Activated T-cell treated with anti-CD3 and anti-CD28 coated beads, Interleukin-2, amount 50 U/mL, for 24 hours (primary cell): ENCODE data around the gene IQCH.

ENCODE experiments used
- DNase-seq: peaks from one replicate; pipeline ENCODE4 v3.0.0-alpha.2; 2020
- H3K27ac Mint-ChIP-seq: 2 replicates; pipeline ENCODE4 v1.8.0; 2020; ENCODE audit warnings: mild to moderate bottlenecking, mixed read lengths
- H3K27me3 Mint-ChIP-seq: 2 replicates; pipeline ENCODE4 v1.8.0; 2020; ENCODE audit warnings: mixed read lengths
- H3K36me3 Mint-ChIP-seq: 2 replicates; pipeline ENCODE4 v1.8.0; 2020; ENCODE audit warnings: low read depth, mixed read lengths
- H3K4me1 Mint-ChIP-seq: 2 replicates; pipeline ENCODE4 v1.8.0; 2020; ENCODE audit warnings: low read depth, mixed read lengths
- H3K4me3 Mint-ChIP-seq: 2 replicates; pipeline ENCODE4 v1.8.0; 2020; ENCODE audit warnings: mild to moderate bottlenecking, moderate library complexity, mixed read lengths
- H3K9me3 Mint-ChIP-seq: 2 replicates; pipeline ENCODE4 v1.8.0; 2020; ENCODE audit warnings: mixed read lengths

The IQCH gene

DNA sequence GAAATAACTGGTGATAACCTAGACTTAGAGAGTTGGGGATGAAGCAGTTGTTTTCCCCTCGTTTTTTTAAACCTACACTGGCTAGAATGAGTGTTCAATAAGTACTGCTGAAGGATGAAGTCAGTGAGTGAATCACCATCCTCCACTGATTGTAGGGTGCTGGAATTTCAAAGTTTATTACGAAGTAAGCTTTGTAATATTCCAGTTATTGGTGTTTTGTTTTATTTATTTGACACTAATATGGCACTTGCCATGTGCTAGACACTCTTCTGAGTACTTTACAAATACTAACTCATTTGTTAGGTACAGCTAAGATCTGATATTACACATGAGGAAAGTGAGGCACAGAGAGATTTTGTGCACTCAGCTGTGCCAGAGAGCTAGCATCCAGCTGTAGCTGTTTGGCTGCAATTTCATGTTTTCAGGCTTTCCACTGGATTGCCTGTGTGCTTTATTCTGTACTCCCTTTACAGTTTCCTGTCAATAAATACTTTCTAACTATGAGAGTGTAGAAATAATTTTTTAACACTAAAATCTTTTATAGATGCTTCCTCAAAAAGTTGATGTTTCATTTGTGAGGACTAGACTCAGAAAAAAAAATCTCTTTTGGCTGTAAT, 293.8 kb downstream of the IQCH start:
- no peak overlapping the region for H3K27ac Mint-ChIP-seq
- H3K4me3 Mint-ChIP-seq, result no peak overlapping the region
- no peaks in the 10 kb centered on the region for H3K9me3 Mint-ChIP-seq
- peaks cover 47% of the 10 kb centered on the region for H3K4me1 Mint-ChIP-seq
- H3K36me3 Mint-ChIP-seq, result peaks cover 60% of the 10 kb centered on the region
- no peak for DNase-seq
- no peaks in the 10 kb centered on the region for H3K27me3 Mint-ChIP-seq

DNA sequence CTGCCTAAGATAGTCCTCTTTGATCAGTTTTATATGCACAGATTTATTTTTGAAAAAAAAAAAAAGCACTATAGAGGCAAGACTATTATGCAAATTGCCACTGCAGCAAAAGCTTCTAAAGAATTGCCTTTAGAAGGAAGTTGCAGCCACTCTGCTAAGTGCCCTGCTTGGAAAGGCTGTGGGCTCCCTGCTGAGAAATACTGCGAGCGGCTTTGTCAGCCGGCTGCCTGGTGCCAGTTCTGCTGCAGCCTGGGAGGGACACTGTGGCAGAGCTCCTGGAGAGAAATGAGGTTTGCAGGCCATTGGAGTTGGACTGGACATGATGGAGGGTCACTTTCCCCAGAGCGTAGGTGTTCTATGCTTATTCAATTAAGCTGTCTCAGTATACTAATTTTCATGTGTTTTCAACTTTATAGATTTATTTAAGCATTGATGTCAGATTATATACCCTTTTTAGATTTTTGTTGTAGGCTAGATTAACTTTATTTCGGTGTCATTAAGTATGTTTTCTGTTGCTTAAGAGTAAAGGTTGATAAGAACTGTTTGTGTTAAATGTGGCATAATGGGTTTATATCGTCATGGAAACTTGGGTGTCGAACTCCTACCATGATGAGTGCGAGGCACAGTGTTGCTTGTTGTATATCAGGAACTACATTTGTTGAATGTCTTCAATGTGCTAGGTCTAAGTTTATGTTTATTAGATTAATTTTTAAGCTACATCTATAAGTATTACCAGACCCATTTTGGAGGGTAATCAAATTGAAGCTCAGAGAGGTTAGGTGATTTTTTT, 294.5 kb downstream of the IQCH start:
- DNase-seq, result no peak
- Mint-ChIP-seq H3K4me3 (no peak overlapping the region), H3K4me1 (peaks cover 40% of the 10 kb centered on the region), H3K9me3 (no peaks in the 10 kb centered on the region), H3K27ac (no peak overlapping the region), H3K36me3 (peaks cover 61% of the 10 kb centered on the region), H3K27me3 (no peaks in the 10 kb centered on the region)

DNA sequence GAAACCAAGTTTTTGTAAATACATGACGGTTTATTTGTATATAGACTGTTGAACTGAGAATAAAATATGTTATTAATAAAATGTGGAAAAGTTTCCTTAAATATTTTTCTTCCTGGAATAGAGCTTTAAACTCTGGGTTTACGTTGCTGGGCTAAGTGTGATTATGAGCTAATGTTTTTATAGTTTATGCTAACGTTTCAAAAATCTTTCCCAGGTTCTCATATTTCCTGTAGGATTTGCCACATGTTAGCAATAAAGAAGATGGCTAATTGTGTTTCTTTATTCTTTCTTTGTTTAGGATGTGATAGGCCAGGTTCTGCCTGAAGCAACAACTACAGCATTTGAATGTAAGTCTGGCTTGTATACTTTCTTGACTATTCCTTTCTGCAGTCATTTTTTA, 295.1 kb downstream of the IQCH start:
- Mint-ChIP-seq H3K27me3 (no peaks in the 10 kb centered on the region), H3K4me3 (no peak overlapping the region), H3K36me3 (peaks cover 61% of the 10 kb centered on the region), H3K9me3 (no peaks in the 10 kb centered on the region), H3K4me1 (peaks cover 34% of the 10 kb centered on the region), H3K27ac (no peak overlapping the region)
- no peak for DNase-seq

DNA sequence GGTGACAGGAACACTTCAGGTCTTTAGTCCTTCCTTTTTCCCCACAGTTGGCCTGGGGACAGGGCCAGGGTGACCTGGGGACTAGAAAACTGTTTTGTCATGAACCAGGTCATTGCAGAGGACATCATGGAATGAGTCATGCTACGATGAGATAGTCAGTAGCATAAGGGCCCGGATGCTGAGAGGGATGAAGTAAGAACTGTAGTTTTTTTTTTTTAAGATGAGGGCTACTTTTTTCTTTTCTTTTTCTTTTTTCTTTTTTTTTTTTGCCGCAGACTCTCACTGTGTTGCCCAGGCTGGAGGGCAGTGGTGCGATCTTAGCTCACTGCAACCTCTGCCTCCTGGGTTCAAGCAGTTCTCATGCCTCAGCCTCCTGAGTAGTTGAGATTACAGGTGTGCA, 295.9 kb downstream of the IQCH start:
- Mint-ChIP-seq H3K27me3 (no peaks in the 10 kb centered on the region), H3K4me1 (peaks cover 30% of the 10 kb centered on the region), H3K27ac (no peak overlapping the region), H3K36me3 (peaks cover 64% of the 10 kb centered on the region), H3K9me3 (no peaks in the 10 kb centered on the region), H3K4me3 (no peak overlapping the region)
- DNase-seq, result no peak

DNA sequence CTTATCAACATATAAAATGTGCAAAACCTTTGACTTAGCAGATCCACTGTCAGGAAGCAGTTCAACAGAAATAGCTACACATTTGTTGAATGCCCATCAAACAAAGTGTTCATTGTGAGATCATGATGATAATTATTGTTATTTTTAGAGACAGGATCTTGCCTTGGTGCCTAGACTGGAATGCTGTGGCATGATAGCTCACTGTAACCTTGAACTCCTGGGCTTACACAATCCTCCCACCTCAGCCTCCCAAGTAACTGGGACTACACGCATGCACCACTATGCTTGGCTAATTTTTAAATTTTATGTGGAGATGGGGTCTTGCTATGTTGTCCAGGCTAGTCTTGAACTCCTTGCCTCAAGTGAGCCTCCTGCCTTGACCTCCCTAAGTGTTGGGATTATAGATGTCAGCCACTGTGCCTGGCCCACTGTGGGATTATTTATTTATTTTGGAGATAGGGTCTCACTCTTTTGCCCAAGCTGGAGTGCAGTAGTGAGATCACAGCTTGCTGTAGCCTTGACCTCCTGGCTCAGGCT, 296.7 kb downstream of the IQCH start:
- no peak for DNase-seq
- no peaks in the 10 kb centered on the region for H3K9me3 Mint-ChIP-seq
- peaks cover 27% of the 10 kb centered on the region for H3K4me1 Mint-ChIP-seq
- no peak overlapping the region for H3K4me3 Mint-ChIP-seq
- peaks cover 63% of the 10 kb centered on the region for H3K36me3 Mint-ChIP-seq
- H3K27me3 Mint-ChIP-seq, result no peaks in the 10 kb centered on the region
- no peak overlapping the region for H3K27ac Mint-ChIP-seq
